Sigmoid colon (tissue), 4 donors: ENCODE measurements around the gene TMPRSS11D.

Experiments
- EP300 ChIP-seq, 4 donors: sonication (generic); formaldehyde crosslinking; IDR thresholded peaks; one replicate each; pipeline ENCODE4 v1.6.1; 2017; ENCODE audit warnings: antibody characterized with exemption in 4 of 4
- POLR2A ChIP-seq, 2 donors: fragments of 450-650 bp; IDR thresholded peaks; one replicate each; pipeline ENCODE4 v1.6.1; 2016; ENCODE audit warnings: antibody characterized with exemption in 2 of 2, mild to moderate bottlenecking in 2 of 2, moderate library complexity in 2 of 2
- TF ChIP-seq, protein P1 (sequence below), 4 experiments: fragments of 450-650 bp in 3 of 4; fragments of 200-600 bp in 1 of 4; IDR thresholded peaks; one replicate each; pipeline ENCODE4 v1.5.1; 2016 to 2019; ENCODE audit warnings: antibody characterized with exemption in 4 of 4, mild to moderate bottlenecking in 3 of 4, moderate library complexity in 2 of 4

DNA sequence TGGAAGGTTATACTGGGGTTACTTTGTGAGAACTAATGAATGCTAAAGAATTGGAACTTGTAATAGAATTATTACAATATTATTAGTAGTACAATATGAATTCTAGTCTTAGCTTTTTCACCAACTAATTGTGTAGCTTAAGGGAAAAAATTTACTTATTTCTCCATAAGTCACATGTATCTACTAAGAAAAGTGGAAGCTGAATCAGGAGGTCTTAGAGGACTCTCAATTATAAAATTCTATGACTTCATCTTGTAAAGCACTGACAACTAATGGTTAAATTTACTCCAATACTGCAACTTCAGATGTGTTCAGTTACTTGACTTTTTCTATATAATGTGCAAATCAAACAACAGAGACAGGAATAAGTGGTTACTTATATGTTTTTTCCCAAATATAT, 899 bp upstream of the TMPRSS11D start:
- TF ChIP-seq POLR2A (IDR thresholded peaks at IDR 0.05) (no peak), EP300 (IDR thresholded peaks at IDR 0.05) (no peak)
- TF ChIP-seq, protein P1, sequence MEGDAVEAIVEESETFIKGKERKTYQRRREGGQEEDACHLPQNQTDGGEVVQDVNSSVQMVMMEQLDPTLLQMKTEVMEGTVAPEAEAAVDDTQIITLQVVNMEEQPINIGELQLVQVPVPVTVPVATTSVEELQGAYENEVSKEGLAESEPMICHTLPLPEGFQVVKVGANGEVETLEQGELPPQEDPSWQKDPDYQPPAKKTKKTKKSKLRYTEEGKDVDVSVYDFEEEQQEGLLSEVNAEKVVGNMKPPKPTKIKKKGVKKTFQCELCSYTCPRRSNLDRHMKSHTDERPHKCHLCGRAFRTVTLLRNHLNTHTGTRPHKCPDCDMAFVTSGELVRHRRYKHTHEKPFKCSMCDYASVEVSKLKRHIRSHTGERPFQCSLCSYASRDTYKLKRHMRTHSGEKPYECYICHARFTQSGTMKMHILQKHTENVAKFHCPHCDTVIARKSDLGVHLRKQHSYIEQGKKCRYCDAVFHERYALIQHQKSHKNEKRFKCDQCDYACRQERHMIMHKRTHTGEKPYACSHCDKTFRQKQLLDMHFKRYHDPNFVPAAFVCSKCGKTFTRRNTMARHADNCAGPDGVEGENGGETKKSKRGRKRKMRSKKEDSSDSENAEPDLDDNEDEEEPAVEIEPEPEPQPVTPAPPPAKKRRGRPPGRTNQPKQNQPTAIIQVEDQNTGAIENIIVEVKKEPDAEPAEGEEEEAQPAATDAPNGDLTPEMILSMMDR (IDR thresholded peaks at IDR 0.05) = no peak
